ENCODE measurements around the gene ARFRP1. TPM values are rescaled to one million over a fixed set of nuclear protein-coding genes. Genes with fewer than 3 reads are reported as not detected.
"Not testable (repeated sequence)": the region's sequence is repeated elsewhere in the genome, so short reads cannot be mapped to it uniquely, and the experiment has no call there.

ARFRP1 gene
- total RNA-seq, 1 donor from 2014 or later, result 39.8 TPM

DNA sequence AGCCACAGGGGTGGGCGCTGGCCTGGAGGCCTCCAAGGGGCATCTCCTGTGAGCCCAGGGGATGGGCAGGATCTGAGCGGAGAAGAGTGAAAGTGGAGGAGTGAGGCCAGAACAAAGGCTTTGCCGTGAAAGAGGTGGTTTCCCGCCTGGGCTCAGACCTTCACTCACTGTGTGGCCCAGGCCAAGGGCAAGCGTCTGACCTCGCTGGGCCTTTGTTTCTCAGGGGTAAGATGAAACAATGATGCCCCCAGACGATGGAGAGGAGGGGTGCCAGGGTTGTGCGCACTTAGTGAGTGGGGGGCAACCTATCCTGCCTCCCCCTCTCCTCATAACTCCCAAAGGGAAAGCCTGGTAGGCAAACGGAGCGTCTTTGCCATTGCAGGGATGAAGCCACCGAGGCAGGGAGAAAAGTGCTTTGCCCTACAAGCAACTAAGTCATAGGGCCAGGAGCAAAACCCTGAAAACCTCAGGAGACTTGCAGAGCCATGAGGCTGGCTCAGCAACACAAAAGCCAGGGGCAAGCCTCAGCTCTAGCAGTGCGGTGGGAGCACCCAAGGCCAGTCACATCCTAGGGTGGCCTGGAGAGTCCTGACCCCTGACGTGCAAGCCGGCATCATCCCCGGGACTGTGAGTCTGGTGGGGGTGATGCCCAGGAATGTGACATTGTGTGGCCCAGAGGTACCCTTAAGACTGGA lies 53.7 kb downstream of the ARFRP1 start:
- TF ChIP-seq, protein P1, sequence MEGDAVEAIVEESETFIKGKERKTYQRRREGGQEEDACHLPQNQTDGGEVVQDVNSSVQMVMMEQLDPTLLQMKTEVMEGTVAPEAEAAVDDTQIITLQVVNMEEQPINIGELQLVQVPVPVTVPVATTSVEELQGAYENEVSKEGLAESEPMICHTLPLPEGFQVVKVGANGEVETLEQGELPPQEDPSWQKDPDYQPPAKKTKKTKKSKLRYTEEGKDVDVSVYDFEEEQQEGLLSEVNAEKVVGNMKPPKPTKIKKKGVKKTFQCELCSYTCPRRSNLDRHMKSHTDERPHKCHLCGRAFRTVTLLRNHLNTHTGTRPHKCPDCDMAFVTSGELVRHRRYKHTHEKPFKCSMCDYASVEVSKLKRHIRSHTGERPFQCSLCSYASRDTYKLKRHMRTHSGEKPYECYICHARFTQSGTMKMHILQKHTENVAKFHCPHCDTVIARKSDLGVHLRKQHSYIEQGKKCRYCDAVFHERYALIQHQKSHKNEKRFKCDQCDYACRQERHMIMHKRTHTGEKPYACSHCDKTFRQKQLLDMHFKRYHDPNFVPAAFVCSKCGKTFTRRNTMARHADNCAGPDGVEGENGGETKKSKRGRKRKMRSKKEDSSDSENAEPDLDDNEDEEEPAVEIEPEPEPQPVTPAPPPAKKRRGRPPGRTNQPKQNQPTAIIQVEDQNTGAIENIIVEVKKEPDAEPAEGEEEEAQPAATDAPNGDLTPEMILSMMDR (IDR thresholded peaks at IDR 0.05), result no peak
- peak overlapping the region; percentile 22 for H3K4me3 Mint-ChIP-seq (ENCODE audit: unreplicated experiment)
- H3K4me1 Mint-ChIP-seq (ENCODE audit: low read depth), result peaks cover 16% of the 10 kb centered on the region
- no peak overlapping the region for H3K27ac Mint-ChIP-seq (ENCODE audit: unreplicated experiment)
- no peak for DNase-seq (ENCODE audit: low spot score)
- no peaks in the 10 kb centered on the region for H3K9me3 Mint-ChIP-seq (ENCODE audit: low read depth)
- no peaks in the 10 kb centered on the region for H3K36me3 Mint-ChIP-seq (ENCODE audit: low read depth)
- no peaks in the 10 kb centered on the region for H3K27me3 Mint-ChIP-seq (ENCODE audit: low read depth)

DNA sequence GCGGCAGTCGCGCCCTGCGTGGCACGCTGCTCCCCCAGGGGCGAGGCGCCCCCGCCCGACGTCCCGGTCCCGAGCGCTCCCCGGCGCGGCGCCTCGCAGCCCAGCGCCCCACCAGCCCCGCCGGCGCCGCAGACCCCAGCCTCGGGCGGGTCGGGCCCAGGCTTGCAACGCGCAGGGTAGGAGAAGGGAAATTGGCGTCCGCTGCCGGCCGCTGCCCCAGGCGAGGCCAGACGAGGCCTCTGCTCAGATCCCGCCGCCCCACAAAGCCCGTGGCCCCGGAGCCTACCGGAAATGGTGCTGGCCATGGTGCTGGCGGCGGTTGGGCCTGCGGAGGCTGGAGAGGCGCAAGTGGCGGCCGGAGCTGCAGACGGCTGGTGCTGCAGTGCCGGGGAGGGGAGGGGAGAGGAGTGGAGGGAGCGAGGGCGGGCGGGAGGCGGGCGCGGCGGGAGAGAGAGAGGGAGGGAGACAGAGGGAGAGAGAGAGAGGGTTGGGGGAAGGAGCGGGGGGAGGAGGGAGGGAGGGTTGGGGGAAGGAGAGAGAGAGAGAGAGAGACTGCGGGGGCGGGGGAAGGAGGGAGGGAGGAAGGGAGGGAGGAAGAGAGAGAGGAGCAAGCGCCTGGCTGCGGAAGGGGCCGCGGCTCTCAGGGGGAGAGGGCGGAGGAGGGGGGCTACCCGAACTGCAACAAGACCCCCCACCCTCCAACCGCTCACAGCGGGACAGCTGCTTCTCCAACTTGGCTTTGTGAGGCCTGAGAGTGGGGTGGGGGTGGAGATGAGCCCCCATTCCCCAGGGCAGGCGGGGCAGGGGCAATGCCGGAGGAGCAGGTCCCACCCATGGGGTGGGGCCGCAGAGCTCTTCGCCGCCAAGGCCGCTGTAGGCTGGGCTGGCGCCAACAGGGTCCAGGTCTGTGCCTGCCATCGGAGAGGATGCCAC lies 54.5 kb downstream of the ARFRP1 start, which contains the start of gene STMN3:
Gene STMN3, minus strand, starts transcription at position 384 of the 933 bp plus-strand sequence. Its CDS starts 79 bp downstream, at position 305.
- Mint-ChIP-seq H3K9me3 (ENCODE audit: low read depth) (no peaks in the 10 kb centered on the region), H3K4me1 (ENCODE audit: low read depth) (peaks cover 10% of the 10 kb centered on the region), H3K36me3 (ENCODE audit: low read depth) (no peaks in the 10 kb centered on the region), H3K27ac (ENCODE audit: unreplicated experiment) (no peak within 1 kb of the TSS), H3K4me3 (ENCODE audit: unreplicated experiment) (peak within 1 kb of the TSS; percentile 65), H3K27me3 (ENCODE audit: low read depth) (no peaks in the 10 kb centered on the region)
- TF ChIP-seq, protein P1 (IDR thresholded peaks at IDR 0.05), result no peak
- no peak for DNase-seq (ENCODE audit: low spot score)

DNA sequence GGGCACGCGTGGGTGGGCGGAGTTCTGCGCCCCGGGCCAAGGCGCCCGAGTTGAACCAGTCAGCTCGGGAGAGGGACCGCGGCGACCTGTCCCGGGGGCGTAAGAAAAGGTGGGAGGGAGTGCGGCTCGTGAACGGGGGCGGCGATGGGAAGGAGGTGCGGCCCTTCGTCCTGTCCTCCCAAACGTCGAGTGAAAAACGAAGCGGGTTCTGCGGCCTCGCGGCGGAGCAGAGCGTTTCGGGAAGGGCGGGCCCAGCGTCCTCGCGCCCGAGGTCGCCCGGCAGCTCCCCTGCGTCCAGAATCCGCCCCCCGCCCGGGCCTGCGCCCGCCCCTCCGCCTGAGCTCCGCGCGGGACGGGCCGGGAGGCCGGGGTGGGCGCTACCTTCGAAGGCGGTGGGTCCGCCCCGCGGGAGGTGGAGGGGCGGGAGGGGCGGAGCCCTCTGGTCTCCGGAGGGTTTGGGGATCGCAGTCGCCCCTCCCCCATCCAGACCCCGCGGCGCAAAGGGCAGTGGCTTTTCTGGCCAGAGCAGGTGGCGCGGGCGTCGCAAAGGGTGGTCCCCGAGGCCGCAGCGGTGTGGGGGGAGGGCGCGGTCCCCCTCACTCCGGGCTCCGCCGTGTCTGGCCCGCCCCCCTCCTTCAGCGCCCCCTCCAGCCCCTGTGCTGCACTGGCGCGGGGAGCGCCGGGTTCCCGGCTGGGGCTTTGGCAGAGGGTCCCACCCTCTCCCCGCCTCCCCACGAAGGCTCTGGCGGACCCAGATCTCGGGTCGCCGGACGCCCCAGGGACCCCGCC lies 55.4 kb downstream of the ARFRP1 start:
- H3K9me3 Mint-ChIP-seq (ENCODE audit: low read depth), result no peaks in the 10 kb centered on the region

DNA sequence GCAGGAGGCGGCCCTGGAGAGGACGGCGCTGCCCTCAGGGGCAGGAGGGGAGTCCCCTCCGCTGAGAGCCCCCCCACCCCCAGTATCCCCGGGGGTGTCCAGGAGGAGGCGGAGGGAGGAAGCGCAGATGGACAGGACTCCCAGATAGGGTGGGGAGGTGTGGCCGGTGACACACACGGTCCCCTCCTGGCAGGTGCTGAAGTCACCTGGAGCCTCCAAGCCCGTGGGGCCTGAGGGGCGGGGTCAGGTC lies 55.9 kb downstream of the ARFRP1 start:
- DNase-seq (ENCODE audit: low spot score), result no peak
- Mint-ChIP-seq H3K27ac (ENCODE audit: unreplicated experiment) (no peak overlapping the region), H3K36me3 (ENCODE audit: low read depth) (no peaks in the 10 kb centered on the region), H3K4me1 (ENCODE audit: low read depth) (peaks cover 4% of the 10 kb centered on the region), H3K9me3 (ENCODE audit: low read depth) (no peaks in the 10 kb centered on the region), H3K4me3 (ENCODE audit: unreplicated experiment) (peak overlapping the region; percentile 65), H3K27me3 (ENCODE audit: low read depth) (no peaks in the 10 kb centered on the region)
- TF ChIP-seq, protein P1 (IDR thresholded peaks at IDR 0.05), result no peak

More for the DNA sequence above, 55.4 kb downstream of the ARFRP1 start:
- H3K27me3 Mint-ChIP-seq (ENCODE audit: low read depth), result no peaks in the 10 kb centered on the region
- DNase-seq (ENCODE audit: low spot score), result no peak
- peak overlapping the region; percentile 65 for H3K4me3 Mint-ChIP-seq (ENCODE audit: unreplicated experiment)
- TF ChIP-seq, protein P1 (IDR thresholded peaks at IDR 0.05), result peak; percentile 31
- H3K4me1 Mint-ChIP-seq (ENCODE audit: low read depth), result peaks cover 4% of the 10 kb centered on the region
- H3K27ac Mint-ChIP-seq (ENCODE audit: unreplicated experiment), result no peak overlapping the region
- H3K36me3 Mint-ChIP-seq (ENCODE audit: low read depth), result no peaks in the 10 kb centered on the region

DNA sequence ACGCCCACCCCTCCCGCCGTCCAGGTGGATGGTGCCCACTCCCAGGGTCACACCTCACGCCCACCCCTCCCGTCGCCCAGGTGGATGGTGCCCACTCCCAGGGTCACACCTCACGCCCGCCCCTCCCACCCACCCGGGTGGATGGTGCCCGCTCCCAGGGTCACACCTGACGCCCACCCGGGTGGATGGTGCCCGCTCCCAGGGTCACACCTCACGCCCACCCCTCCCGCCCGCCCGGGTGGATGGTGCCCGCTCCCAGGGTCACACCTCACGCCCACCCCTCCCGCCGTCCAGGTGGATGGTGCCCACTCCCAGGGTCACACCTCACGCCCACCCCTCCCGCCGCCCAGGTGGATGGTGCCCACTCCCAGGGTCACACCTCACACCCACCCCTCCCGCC lies 57.3 kb downstream of the ARFRP1 start:
- H3K27ac Mint-ChIP-seq (ENCODE audit: unreplicated experiment); DNase-seq (ENCODE audit: low spot score); H3K4me1 Mint-ChIP-seq (ENCODE audit: low read depth); H3K4me3 Mint-ChIP-seq (ENCODE audit: unreplicated experiment); H3K27me3 Mint-ChIP-seq (ENCODE audit: low read depth); H3K36me3 Mint-ChIP-seq (ENCODE audit: low read depth); H3K9me3 Mint-ChIP-seq (ENCODE audit: low read depth): not testable (repeated sequence)

All from chondrocyte (in vitro differentiated cells).